ENCODE measurements around the gene POU6F2. TPM values are rescaled to one million over a fixed set of nuclear protein-coding genes. Genes with fewer than 3 reads are reported as not detected.

The POU6F2 gene
- total and polyA plus RNA-seq, 2 donors (not counting 1 experiment from before 2014, with no cell fraction given), result under 0.01 TPM; not detected in 1

GRCh38 chr7:39154815-39155214 is 177.1 kb downstream of the POU6F2 start:
- Histone ChIP-seq H3K27ac (ENCODE audit: insufficient read depth, low read length) (no peak overlapping the region), H3K9ac (ENCODE audit: insufficient read depth, low read length) (no peak overlapping the region), H3K27me3 (ENCODE audit: control insufficient read depth, insufficient read depth, low read length) (no peaks in the 10 kb centered on the region), H4K20me1 (ENCODE audit: control insufficient read depth, extremely low read depth, insufficient read depth, low read length) (no peaks in the 10 kb centered on the region), H3K4me2 (ENCODE audit: extremely low read depth, insufficient read depth, low read length) (no peak overlapping the region), H2AFZ (ENCODE audit: low read length) (no peak overlapping the region), H3K79me2 (ENCODE audit: control insufficient read depth, insufficient read depth, low read length) (no peaks in the 10 kb centered on the region), H3K4me1 (ENCODE audit: control insufficient read depth, extremely low read depth, insufficient read depth, low read length) (no peaks in the 10 kb centered on the region), H3K4me3 (replicated peaks in 1 of 4; ENCODE audit: control extremely low read depth in 1 of 4, insufficient read depth in 1 of 4, low read depth in 3 of 4, low read length in 4 of 4) (no peak overlapping the region), H3K9me3 (ENCODE audit: control insufficient read depth, insufficient read depth, low read depth, low read length) (no peaks in the 10 kb centered on the region), H3K36me3 (ENCODE audit: control insufficient read depth, insufficient read depth, low read length) (no peaks in the 10 kb centered on the region)
- DNase-seq (ENCODE audit: low read depth in 2 of 2), result no peak
- TF ChIP-seq CTCF (conservative IDR thresholded peaks at IDR 0.05 in 1 of 2, IDR thresholded peaks at IDR 0.05 in 1 of 2; ENCODE audit: low read depth in 1 of 2, low read length in 2 of 2), result no peak
- no peak for TF ChIP-seq EZH2 (IDR thresholded peaks at IDR 0.05; ENCODE audit: low read length, missing control alignments)

- H3K27me3 ChIP-seq (ENCODE audit: control insufficient read depth, insufficient read depth, low read length), result no peaks in the 10 kb centered on the region
- H2AFZ ChIP-seq (ENCODE audit: low read length), result no peak overlapping the region
- H3K9me3 ChIP-seq (ENCODE audit: control insufficient read depth, insufficient read depth, low read depth, low read length), result no peaks in the 10 kb centered on the region
- no peaks in the 10 kb centered on the region for H4K20me1 ChIP-seq (ENCODE audit: control insufficient read depth, extremely low read depth, insufficient read depth, low read length)
- H3K4me1 ChIP-seq (ENCODE audit: control insufficient read depth, extremely low read depth, insufficient read depth, low read length), result no peaks in the 10 kb centered on the region
- no peak overlapping the region for H3K27ac ChIP-seq (ENCODE audit: insufficient read depth, low read length)
- no peak overlapping the region for H3K4me2 ChIP-seq (ENCODE audit: extremely low read depth, insufficient read depth, low read length)
- no peak for TF ChIP-seq CTCF (conservative IDR thresholded peaks at IDR 0.05 in 1 of 2, IDR thresholded peaks at IDR 0.05 in 1 of 2; ENCODE audit: low read depth in 1 of 2, low read length in 2 of 2)
- no peak for TF ChIP-seq EZH2 (IDR thresholded peaks at IDR 0.05; ENCODE audit: low read length, missing control alignments)
- no peaks in the 10 kb centered on the region for H3K36me3 ChIP-seq (ENCODE audit: control insufficient read depth, insufficient read depth, low read length)
- H3K4me3 ChIP-seq (replicated peaks in 1 of 4; ENCODE audit: control extremely low read depth in 1 of 4, insufficient read depth in 1 of 4, low read depth in 3 of 4, low read length in 4 of 4), result no peak overlapping the region
- no peaks in the 10 kb centered on the region for H3K79me2 ChIP-seq (ENCODE audit: control insufficient read depth, insufficient read depth, low read length)
- DNase-seq (ENCODE audit: low read depth in 2 of 2), result no peak
- H3K9ac ChIP-seq (ENCODE audit: insufficient read depth, low read length), result no peak overlapping the region
These were observed 180.7 kb downstream of the POU6F2 start for GRCh38 chr7:39158367-39158766.

GRCh38 chr7:39161903-39162302 is 184.2 kb downstream of the POU6F2 start:
- Histone ChIP-seq H3K9me3 (ENCODE audit: control insufficient read depth, insufficient read depth, low read depth, low read length) (no peaks in the 10 kb centered on the region), H2AFZ (ENCODE audit: low read length) (no peak overlapping the region), H3K27ac (ENCODE audit: insufficient read depth, low read length) (no peak overlapping the region), H3K9ac (ENCODE audit: insufficient read depth, low read length) (no peak overlapping the region), H3K4me1 (ENCODE audit: control insufficient read depth, extremely low read depth, insufficient read depth, low read length) (no peaks in the 10 kb centered on the region), H3K79me2 (ENCODE audit: control insufficient read depth, insufficient read depth, low read length) (no peaks in the 10 kb centered on the region), H3K27me3 (ENCODE audit: control insufficient read depth, insufficient read depth, low read length) (no peaks in the 10 kb centered on the region), H4K20me1 (ENCODE audit: control insufficient read depth, extremely low read depth, insufficient read depth, low read length) (no peaks in the 10 kb centered on the region), H3K4me3 (replicated peaks in 1 of 4; ENCODE audit: control extremely low read depth in 1 of 4, insufficient read depth in 1 of 4, low read depth in 3 of 4, low read length in 4 of 4) (no peak overlapping the region), H3K4me2 (ENCODE audit: extremely low read depth, insufficient read depth, low read length) (no peak overlapping the region), H3K36me3 (ENCODE audit: control insufficient read depth, insufficient read depth, low read length) (no peaks in the 10 kb centered on the region)
- no peak for TF ChIP-seq CTCF (conservative IDR thresholded peaks at IDR 0.05 in 1 of 2, IDR thresholded peaks at IDR 0.05 in 1 of 2; ENCODE audit: low read depth in 1 of 2, low read length in 2 of 2)
- no peak for TF ChIP-seq EZH2 (IDR thresholded peaks at IDR 0.05; ENCODE audit: low read length, missing control alignments)
- DNase-seq (ENCODE audit: low read depth in 2 of 2), result no peak

Measured in fibroblast of lung (primary cell).